Astrocyte of the cerebellum (primary cell): ENCODE data around the gene RHOV.

Experiments used
- DNase-seq: peaks from one replicate; pipeline ENCODE4 v3.0.0-alpha.2; 2011; ENCODE audit warnings: low read depth
- H3K4me3 ChIP-seq: 2 replicates; pipeline ENCODE4 v1.5.1; 2011; ENCODE audit warnings: mild to moderate bottlenecking, low read depth, low read length, moderate library complexity
- in situ Hi-C: cut with HindIII; loops from 2 replicates; pipeline ENCODE4 v1.10.0; 2017; ENCODE audit warnings: low sequenced_read_pairs
- TF ChIP-seq, protein P1 (sequence below): IDR thresholded peaks from 2 replicates; pipeline ENCODE4 v1.5.1; 2012; ENCODE audit warnings: low read length, low read depth, moderate library complexity, mild to moderate bottlenecking; ENCODE audit errors: missing control alignments

The RHOV gene

DNA sequence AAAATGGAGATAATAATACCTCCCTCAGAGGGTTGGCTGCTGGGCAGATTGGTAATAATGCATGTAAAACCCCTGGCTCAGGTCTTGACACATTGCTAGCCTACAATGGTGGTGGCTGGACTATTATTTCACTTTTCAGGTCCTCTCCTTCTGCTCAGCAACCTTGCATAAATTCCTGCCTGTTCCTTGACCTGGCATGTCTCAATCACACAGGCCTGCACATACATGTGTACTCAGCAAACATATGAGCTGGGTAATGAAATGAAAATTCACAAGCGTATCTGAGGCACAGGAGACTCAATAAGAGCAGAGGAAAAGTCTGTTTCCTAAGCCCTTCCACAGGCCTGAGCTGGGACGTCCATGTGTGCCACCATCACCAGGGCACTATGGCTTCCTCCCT lies 37.7 kb upstream of the RHOV start:
- TF ChIP-seq, protein P1, sequence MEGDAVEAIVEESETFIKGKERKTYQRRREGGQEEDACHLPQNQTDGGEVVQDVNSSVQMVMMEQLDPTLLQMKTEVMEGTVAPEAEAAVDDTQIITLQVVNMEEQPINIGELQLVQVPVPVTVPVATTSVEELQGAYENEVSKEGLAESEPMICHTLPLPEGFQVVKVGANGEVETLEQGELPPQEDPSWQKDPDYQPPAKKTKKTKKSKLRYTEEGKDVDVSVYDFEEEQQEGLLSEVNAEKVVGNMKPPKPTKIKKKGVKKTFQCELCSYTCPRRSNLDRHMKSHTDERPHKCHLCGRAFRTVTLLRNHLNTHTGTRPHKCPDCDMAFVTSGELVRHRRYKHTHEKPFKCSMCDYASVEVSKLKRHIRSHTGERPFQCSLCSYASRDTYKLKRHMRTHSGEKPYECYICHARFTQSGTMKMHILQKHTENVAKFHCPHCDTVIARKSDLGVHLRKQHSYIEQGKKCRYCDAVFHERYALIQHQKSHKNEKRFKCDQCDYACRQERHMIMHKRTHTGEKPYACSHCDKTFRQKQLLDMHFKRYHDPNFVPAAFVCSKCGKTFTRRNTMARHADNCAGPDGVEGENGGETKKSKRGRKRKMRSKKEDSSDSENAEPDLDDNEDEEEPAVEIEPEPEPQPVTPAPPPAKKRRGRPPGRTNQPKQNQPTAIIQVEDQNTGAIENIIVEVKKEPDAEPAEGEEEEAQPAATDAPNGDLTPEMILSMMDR: no peak
- H3K4me3 ChIP-seq: no peak overlapping the region
- no peak for DNase-seq
- in situ Hi-C loops: no loop called here

DNA sequence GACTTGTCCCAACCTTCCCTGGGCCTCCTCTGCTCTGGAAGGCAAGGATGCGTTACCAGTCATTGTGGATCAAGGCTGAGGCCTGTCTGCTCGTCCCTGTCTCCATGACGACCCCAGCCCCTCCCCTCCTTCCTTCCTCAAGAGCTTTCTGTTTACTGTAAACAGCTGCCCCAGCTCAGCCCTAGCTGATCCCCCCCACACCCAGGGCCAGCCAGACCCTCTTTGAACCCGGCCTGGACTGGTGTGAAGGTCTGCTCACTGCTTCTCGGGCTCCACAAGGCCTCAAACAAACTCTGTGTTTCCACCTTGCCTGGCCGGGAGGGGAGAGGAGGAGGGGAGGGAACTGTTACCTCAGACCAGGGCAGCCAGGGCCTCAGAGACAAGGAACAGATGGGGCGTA lies 37.1 kb upstream of the RHOV start:
- in situ Hi-C loops: no loop called here
- TF ChIP-seq, protein P1: no peak
- no peak overlapping the region for H3K4me3 ChIP-seq
- DNase-seq: no peak

DNA sequence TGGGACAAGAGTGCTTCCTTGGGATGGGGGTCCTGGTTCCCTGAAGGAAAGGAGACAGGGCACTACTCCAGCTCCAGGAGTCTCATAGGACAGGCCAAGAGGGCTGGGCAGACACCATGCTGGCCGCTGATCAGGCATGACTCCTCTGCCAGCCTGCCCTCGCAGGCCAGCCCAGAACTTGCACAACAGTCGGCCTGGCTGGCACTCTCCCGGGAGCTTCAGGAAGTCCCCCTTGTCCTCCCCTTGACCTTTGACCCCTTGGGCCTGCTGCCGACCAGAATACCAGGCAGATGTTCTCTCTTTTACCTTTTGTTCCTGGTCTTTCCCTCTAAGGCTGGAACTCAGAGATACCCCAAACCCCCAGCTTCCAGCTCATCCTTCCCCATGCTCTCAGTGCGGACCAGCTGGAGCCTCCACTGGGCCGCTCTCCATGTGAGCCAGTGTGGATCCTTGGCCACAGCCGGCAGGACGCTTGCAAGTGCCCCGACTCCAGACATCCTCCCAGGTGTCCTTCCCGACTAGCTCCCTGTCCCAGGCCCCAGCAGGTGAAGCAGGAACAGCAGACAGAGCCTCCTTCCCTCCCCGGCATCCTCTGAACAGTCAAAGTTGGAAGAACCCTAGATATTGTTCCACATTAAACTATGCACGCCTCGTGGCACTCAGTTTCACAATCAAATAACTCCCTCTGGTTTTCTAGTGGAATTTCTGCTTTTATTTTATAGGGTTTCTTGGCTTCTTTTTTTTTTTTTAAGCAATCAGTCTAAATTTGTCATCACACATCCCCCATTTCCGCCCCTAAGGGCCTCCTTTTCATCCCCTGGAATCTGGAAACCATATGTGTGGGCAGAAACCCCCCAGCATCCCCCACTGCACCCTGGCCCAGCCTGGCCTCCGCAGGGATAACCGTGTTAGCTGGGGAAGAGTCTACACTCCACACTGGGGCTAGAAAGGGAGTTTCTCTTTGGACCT lies 35.9 kb upstream of the RHOV start:
- no peak overlapping the region for H3K4me3 ChIP-seq
- TF ChIP-seq, protein P1: no peak
- no peak for DNase-seq
- in situ Hi-C loops: loop anchor here (5.0 kb wide), 2 partner anchors 117 to 267 kb away; no protein-coding TSS in a partner anchor

DNA sequence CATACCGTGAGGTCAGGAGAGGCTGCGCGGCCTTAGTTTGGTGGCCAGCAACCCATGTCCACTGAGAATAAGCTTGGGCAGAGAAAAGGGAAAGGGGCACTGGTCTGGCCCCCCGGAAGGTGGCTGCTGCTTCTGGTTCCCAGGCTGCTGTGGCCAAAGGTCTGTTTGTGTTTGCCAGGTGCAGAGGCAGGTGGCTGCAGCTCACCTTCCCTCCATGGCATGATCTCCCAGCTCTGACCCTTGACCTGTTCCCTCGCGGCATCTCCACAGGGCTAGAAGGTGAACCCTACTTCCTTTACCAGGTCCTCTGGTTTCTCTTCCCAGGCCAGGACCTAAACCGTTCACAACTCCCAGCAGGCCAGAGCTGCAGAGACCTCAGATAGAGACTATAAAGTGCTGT lies 34.1 kb upstream of the RHOV start:
- in situ Hi-C loops: loop anchor here (5.0 kb wide), 2 partner anchors 119 to 269 kb away; no protein-coding TSS in a partner anchor
- TF ChIP-seq, protein P1: no peak
- no peak overlapping the region for H3K4me3 ChIP-seq
- no peak for DNase-seq

DNA sequence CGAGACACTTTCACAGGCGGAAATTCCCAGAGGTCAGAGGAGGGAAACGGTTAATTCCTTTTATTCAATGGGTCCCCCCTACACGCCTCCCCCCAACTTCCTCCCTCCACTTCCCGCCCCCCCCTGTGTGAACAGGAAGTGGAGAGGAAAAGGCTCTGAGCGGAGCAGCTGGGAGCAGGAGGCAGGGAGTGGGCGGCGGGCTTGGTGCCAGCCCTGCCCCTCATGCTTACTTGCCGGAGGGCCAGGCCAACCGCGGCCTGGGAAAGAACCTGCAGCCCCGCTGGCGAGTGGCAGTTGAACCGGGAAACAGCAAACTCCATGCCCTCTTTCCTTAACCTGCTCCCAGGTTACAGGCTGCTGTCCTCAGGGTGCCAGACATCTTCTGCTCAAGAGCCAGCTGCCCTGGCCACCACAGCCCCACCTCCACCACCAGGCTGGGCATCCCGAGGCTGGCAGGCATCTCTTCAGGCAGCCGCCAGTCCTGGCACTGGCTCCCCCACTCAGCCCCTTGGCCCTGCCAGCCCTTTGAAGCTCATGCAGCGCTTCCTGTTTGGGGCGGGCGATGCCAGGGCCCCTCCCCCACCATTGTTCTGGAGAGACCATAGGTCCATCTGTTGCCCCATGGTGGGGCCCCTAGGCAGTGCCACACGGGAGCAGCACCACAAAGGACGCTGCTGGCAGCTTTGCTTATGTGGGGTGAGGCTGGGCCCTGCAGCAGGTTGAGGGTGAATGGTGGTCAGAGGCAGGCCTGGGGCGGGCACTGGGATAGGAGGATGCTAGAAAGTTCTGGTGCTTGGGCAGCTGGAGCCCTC lies 33.2 kb upstream of the RHOV start:
- no peak for DNase-seq
- TF ChIP-seq, protein P1: no peak
- in situ Hi-C loops: loop anchor here (5.0 kb wide), 2 partner anchors 120 to 270 kb away; no protein-coding TSS in a partner anchor
- peak overlapping the region; percentile 37 for H3K4me3 ChIP-seq
